D341Med (cell line): ENCODE measurements around the gene LRRC27.
A peak's percentile ranks its signal among the peaks of the same experiment; 100 is the strongest.

Experiments
- DNase-seq: peaks from one replicate; pipeline ENCODE4 v3.0.0; 2012; ENCODE audit warnings: low spot score

LRRC27 gene

DNA sequence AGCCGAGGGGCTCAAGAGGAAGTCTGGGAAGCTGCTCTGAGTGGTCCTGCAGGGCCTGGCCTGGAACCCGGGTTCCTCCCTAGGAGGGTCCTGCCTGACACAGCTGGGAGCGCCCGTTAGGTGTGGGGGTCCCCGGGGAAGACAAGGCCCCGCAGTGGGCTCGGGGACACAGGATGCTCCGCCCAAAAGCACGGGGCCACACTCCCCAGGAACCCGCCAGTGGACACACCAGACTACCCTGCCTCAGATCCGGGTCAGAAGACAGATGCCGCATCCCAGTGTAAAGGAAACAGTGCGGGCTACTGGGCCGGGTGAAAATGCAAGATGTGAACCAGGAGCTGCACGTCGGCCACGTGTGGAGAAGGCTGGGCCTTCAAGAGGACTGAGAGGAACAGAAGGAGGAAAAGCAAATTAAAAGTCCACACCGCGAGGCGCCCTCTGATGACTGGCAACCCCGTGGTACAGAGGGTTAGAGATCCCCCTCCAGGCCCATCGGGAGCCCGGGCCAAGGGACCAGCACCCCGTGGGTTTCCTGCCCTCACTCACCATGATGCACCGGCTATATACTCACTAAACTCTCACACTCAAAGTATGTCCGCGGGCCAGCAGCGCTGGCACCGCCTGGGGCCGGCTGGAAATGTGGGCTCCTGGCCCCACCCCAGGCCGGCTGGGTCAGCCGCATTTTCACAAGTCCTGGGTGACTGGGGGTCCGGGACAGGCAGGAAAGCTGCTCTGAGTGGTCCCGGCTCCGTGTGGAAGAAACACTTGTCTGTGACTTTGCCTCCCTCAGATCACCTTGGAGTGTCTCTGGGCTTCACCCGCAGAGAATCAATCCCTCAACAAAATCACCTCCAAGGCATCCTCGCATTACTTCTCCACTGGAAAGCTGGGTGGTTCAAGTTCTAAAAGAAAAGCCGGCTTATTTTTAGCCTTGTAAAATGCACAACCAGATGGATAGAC is 30.3 kb upstream of the LRRC27 start:
- DNase-seq = no peak

DNA sequence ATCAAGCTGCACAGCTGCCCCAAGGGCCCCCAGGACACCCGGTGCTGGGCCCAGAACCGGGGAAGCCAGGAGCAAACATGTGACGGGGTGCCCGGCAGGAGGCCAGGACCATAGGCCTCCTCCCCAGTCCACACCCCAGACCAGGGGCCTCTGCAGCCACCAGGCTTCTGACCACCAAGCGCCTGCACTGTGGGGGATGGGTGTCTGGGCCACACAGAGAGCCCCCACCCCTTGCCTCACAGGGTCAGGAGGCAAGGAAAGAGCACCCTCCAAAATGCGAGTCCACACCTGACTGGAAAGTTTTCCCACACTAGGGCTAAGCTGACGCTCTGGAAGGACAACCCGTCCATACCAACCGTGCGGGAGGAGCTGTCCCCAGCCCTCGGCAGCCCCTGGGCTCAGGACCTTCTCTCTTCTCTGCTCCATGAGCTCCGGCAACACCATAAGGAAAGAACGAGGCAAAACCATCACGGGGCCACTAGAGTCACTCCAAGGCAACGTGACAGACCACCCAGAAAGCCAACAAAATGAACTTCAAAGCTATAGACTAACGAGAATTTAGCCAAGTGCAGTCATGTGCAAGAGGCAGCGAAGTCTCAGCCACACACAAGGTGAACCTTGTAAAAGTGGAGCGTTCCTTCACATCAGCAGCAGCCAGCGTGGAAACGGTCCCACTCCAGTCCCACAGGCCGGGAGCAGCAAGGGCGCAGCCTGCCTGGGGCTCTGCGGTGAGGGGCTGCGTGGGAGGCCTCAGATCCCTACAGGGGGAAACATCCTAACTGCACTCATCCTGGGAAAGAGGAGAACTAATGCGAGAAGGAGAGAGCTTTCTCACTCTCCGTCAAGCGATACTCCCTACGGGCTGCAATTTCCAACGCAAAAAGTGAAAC is 29.3 kb upstream of the LRRC27 start:
- no peak for DNase-seq

DNA sequence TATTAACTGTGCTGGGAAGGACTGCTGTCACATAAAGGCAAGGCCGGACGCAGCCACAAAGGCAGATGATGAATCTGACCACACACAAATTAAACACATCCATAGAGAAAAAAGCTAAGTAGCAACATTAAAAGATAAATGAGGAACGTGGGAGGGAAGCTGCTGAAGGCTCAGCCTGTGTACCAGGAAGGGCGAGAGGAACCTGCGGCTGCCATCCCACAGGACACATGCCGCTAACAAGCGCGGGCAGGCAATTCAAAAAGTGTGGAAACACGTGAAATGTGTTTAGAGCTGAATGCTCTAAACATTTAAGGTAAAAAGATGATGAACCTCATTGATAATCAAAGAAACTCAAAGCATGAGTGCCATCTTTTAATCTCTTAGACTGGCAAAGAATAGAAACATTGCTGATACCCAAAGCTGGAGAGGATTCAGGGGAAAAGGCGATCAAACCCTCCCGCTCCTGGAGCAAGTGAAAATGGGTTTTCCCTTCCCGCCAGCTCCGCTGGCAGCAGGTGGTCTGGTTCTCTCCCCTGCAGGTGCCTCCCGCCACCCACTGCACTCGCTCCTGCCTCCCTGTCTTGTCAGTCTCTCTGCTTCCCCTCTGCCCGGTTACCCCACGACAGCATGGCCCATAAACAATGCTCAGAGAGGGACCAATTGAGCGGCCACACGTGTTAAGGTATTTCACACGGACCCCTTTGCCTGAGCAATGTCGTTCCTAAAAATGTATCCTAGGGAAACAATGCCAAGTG is 28.5 kb upstream of the LRRC27 start:
- DNase-seq = no peak

DNA sequence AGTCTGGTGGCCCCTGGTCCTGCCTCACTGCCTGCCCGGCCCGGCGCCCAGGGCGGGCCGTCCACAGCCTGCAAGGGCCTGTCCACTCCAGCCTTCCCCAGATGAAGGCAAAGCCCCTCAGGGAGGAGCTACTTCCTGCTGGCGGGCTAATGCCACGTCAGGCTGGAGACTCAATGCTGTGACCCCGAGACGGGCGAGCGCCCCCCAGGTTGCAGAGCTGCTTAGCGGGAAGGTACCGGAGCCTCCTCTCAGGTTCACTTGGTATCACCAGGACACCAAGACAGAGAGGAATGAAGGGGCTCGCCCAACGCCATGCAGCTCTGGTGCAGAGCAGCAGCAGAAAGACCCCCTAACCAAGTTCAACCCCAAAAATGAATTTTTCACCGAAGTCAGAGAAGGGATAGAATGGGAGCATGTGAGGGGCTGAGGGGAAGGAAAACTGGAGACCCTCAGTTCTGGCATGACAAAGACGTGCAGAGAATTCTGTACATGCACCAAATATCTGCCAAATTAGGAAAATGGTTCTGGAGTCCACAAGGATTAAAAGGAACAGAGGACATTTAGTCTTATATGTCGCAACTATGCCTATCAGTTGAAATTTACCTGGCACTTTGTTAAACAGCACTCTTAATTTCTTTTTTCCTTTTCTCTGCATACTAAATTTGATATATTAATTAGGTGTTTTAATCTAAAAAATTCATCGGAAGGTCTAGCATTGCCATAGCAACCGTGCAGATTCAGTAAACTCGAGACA is 27.1 kb upstream of the LRRC27 start:
- DNase-seq = no peak

DNA sequence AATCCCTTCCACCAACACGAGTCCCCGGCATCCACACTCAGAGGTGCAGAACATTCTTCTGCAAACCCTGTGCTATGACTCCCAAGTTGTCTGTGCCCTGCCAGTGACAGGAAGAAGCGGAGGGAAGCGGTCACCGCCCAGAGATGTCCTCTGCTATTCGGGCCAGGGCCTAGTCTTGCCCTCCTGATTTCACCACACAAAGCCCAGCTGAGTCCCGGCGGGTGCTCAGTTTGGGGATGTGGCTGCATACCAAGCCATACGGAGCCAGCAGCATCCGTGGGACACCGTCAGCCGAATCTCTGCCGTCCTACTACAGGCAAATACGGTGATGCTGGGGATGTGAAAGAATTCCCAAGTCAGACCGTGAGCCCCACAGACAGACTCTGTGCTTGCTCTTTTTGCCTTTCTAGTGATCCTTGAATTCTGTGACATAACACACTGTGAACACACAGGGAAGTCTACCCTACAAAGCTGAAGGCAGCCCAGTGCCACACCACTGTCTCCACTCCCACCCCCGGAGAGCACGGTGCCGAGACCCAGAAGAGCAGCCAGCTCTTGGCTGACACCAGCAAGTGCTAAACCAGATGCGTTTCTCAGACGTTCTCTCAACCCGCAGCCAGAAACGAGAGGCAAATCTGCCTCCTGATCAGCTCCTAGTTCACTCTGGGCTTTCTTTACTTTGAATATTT is 26.2 kb upstream of the LRRC27 start:
- DNase-seq = no peak

DNA sequence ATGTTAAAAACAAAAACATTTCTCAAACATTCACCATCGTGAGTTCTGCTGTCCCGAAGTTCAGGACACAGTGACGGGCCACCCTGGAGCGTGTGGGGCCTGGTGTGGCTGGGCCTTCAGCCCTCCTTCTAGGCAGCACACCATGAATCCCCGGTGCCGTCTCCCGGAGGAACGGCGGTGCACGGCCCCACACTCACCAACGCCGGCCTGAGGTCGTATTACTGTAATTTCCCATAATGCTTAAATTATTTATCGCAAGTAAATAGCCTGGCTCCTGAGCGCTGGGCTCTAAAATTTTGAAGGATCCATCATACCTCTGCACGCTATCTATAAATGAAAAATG is 25.7 kb upstream of the LRRC27 start:
- DNase-seq = no peak

DNA sequence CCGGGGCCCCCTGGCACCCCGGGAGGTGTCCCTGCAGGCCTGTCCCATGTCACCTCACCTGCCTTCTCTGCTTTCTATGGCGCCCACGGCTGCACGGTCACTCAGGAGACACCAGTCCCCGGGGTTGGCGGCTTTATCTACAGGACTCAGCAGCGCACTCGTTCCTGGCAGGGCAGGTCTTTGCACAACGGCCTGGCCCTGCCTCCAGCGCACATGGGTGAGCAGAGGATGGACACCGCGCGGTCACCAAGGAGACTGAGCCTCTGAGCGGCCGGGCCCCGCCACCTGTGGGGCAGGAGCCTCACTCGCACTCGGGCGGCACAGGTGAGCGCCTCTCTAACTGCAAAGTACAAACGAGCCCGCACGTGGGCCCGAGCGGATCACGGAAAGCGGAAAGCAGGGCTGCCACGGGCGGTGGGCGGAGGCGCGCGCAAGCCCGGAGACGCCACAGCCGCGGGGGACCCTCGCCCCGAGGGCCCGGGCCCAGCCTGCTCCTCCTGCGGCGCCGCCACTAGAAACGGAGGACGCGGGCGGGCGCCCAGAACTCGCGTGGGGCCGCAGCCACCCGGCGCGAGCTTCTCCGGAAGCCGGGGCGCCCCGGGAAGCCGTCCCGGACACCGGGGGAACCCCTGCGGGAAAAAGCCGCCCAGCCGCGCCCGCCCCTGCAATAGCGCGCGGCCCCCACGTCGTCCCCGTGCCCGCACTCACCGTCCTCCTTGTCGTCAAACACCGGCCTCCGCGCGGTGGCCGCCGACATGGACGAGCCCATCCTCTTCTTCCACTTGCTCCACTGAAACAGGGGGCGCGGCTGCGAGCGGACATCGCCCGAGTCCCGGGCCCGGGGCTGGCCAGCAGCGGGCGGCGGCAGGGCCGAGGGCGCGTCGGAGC is 24.9 kb upstream of the LRRC27 start:
- DNase-seq = peak; percentile 40

DNA sequence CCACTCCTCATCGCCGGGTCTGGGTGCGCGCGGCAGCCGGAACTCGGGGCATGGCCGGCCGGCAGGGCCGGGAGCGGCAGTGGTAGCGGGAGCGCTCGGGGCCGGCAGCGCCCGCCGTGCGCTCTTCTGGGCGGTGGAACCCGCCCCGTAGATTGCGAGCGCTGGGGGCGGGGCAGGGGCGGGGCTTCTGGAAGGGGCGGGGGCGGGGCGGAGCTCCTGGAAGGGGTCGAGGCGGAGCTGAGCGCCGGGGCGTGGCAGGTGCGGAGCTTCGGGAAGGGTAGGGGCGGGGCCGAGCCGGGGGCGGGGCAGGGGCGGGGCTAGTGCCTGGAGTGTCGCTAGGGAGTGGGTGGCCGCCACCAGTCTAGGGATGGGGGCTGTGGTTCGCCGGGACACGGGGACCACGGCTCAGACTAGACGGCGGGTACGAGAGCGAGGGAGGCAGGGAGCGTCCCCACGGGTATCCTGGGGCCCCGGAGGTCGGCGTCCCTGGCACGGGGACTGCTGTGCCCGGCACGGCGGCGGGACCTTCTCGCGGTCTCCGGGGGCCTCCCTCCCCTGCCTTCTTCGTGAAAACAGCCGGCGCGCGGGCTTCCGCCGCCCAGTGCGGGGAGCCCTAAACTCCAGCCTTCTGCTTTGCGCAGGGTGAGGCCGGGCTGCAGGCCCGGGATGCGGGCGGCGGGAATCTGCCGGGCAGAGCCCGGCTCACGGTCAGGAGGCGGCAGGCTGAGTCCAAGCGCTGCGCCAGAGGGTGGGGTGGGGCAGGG is 24.0 kb upstream of the LRRC27 start, which contains the start of gene STK32C:
TSS of gene STK32C (minus strand) at position 128 of the 764 bp plus-strand sequence. CDS start at position 11, 117 bp downstream.
- DNase-seq = peak; percentile 96

DNA sequence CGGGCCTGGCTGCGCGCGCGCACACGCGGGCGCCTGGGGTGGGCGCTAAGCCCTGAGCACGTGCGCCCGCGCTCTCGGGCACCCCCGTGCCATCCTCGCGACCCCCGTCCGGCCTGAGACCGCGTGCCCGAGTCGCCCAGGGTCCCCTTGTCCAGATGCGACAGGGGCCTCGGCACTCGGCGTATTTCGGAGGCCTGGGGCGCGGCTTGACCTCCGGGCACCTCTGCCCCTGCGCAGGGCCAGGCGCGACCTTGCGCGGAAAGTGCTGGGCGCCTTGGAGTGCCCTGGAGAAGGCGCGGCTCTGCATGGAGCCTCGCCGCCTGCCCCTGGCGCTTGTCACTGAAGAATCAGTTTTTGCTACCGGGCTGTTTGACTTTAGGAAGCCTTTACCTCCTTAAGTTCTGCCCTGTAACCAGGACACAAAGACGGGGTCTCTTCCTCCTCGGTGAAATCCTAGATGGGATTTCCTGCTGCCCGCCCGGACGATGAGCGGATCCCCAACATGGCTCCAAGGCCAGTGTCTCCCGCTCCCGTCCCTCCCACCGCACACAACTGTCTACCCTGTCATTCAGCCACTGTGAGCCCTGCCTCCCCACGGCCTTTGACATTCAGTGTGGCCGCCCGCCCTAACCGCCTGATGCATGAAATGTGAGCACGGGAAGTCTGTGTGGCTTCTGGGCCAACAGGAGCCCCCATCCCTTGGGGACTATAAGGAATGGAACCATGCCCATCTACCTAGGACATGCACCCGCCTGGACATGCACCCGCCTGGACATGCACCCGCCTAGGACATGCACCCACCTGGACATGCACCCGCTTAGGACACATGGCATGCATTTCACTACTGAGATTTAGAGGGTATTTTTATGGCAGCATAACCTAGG is 23.2 kb upstream of the LRRC27 start:
- no peak for DNase-seq

DNA sequence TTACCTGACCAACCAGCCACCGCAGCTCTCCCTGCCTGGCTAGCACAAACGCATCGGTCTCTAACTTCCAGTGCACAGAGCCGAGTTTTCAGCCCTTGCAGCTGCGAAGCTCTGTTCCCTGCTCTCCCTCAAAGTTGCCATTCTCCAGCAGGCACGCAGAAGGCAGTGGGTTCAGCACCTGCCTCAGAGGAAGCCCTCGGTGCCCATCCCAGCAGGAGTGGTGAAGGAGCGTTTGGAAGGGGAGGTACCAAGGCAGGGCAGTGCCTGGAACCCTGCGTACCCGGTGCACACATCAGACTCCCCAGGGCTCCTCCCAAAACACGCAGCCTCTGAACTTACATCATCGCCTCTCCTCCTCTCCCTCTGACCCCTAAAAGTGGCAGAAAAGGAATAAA is 22.5 kb upstream of the LRRC27 start:
- DNase-seq = no peak

DNA sequence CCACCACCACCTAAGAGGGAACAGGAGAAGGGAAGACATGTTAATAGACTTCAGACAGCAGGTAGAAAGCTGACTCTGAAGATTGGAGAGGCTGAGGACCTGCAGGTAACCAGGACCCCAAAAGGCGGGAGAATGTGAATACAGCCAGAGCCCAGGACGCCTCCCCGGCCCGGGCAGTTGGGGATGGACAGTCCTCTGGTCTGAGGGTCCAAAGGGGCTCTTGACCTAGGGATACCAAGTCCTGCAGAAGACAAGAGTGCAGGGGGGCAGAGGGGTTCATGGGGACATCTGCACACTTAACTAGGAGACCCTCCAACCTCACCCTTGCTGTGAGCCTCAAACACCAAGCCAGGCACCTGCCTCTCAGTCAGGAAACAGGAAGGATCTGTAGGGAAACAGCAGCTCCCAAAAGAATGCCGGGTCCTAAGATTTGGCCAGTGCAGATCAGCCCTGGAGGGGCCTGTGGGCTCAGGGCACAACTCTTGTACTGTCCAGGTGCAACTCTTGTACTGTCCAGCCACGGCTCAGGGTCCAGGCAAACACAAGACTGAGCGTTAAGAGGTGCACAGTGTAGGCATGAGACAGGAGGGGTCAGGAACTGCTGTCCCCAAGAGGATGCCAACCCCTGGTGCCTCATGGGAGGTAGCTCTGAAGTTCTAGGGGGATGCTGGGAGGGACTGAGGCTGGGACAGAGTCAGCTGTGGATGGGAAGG is 22.0 kb upstream of the LRRC27 start:
- DNase-seq = no peak

DNA sequence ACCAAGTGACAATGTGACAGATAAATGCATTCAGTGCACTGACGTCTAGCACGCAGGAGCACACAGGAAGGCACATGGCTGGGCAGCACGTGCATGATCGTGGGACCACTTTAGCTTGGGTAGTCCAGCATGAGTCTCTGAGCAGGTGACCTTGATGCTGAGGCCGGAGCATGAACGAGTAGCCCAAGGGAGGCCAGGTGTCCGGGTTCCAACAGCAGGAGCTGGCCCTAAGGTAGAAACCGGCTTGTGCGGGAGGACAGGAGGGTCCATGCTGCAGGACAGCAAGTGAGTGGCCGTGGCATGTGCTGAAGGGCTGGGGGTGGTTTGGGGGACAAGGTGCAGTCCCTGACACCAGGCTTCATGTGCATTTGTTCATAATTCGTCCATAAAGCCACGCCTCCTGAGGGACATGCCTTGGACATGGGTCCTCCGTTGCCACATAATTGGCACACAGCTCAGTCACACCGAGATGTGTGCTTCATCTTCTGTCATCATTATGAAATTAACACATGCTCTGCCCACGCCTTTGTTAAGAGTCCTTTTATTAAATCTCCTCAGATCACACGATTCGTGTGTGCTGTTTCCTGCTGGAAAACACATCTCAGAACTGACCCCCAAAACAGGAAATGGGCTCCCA is 21.2 kb upstream of the LRRC27 start:
- no peak for DNase-seq

DNA sequence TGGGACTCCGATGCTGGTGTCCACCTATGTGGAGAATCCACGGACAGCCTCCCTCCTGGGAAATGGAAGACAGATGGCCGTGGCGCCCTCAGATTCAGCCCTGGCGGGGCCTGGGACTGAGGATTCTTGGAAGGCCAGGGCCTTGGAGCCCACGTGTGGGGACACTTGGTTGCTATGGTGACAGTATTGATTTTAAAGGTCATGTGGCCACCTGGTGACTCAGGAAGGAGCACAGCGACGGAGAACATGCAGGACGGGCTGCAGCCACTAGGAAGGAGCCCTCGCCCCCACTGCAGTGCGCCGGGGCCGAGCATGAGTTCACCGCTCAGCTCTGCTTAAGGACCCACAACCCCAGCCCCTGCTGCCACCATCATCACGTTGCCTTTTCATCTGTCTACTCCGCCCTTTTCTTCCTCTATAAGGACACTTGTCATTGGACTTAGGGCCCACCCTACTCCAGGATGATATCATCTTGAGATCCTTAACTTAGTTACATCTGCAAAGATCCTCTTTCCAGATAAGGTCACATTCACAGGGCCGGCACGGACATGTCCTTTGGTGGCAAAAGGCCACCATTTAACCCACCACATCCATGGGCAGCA is 20.6 kb upstream of the LRRC27 start:
- no peak for DNase-seq

DNA sequence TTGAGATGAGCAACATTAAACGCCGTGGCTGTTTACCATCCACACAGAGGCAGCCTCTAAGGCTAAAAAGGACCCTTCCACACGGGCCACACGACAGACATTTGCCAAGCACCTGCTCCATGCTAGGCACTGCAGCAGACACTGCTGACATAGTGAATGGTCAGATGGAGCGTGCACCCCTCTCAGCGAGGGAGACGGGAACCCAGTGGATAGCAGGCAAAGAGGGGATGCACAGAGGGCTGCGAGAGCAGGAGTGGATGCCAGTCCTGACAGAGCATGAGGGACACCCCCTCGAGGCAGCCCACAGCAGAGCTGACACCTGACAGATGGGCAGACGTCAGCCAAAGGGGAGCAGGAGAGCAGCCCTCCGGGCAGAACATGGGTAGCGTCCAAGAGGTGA is 18.7 kb upstream of the LRRC27 start:
- no peak for DNase-seq

DNA sequence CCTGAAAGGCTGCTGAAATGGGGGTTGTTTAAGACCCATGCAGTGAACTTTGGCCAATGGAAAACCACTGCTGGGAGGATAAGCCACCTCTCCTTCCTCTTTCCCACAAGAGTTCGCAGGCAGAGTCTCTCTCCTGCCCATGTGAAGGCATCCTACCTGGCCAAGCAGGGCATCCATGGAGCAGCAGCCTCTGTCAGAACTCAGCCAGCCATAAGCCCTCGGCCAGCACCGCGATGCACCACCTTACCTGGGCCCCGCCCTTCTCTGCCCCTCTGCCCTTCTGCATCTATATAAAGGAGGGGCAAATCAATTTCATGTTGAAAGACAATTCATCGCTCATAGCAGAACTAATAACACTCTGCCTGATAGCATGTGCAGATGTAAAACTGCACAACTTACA is 18.1 kb upstream of the LRRC27 start:
- DNase-seq = no peak

DNA sequence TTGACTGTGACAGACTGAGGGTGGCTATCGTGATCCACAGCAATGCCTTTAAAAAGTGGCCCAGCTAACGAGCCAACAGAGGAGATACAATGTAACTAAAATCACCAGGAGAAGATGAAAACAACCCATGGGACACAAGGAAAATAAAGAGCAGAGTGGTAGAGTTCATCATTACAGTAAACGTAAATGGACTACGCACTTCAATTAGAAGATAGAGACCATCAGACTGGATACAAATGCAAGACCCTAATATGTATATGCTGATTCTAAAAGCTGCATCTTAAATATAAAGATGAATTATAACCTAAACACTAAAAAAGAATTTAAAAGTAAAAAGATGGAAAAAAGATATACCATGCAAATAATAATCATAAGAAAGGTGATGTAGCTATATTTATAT is 17.7 kb upstream of the LRRC27 start:
- DNase-seq = no peak
